ENCODE results near the gene REPS2. TPM values are rescaled to one million over a fixed set of nuclear protein-coding genes. Genes with fewer than 3 reads are reported as not detected.

The REPS2 gene
- total and polyA plus RNA-seq, 4 donors = 1.1 to 7.9 (median 4.0) TPM

GRCh38 chrX:17039826-17040225, 93.4 kb downstream of the REPS2 start:
- Histone ChIP-seq H3K4me1 (ENCODE audit: control insufficient read depth in 1 of 2, insufficient read depth in 2 of 2, low read length in 2 of 2) (no peaks in the 10 kb centered on the region), H3K36me3 (ENCODE audit: control insufficient read depth in 1 of 2, insufficient read depth in 2 of 2, low read length in 1 of 2) (no peaks in the 10 kb centered on the region), H3K27ac (ENCODE audit: low read depth in 1 of 2, low read length in 2 of 2) (no peak overlapping the region), H3K9me3 (ENCODE audit: control insufficient read depth, low read length) (no peaks in the 10 kb centered on the region), H3K27me3 (ENCODE audit: control insufficient read depth in 1 of 2, insufficient read depth in 2 of 2, low read length in 1 of 2) (no peaks in the 10 kb centered on the region), H3K4me3 (ENCODE audit: low read length in 2 of 2) (no peak overlapping the region)
- ATAC-seq (ENCODE audit: low FRiP score) (no peak), DNase-seq (no peak)
- intact Hi-C loops (cut with DNase I) = loop anchor here (5.0 kb wide), 2 partner anchors 38 to 148 kb away; no protein-coding TSS in a partner anchor
- 73 to 90% methylated on average over 1 of the region's 1 CpG for WGBS, 2 donors

GRCh38 chrX:17040711-17041110, 94.3 kb downstream of the REPS2 start:
- 61 to 95% methylated on average over 1 of the region's 1 CpG for WGBS, 2 donors
- Histone ChIP-seq H3K9me3 (ENCODE audit: control insufficient read depth, low read length) (no peaks in the 10 kb centered on the region), H3K27me3 (ENCODE audit: control insufficient read depth in 1 of 2, insufficient read depth in 2 of 2, low read length in 1 of 2) (no peaks in the 10 kb centered on the region), H3K4me3 (ENCODE audit: low read length in 2 of 2) (no peak overlapping the region), H3K36me3 (ENCODE audit: control insufficient read depth in 1 of 2, insufficient read depth in 2 of 2, low read length in 1 of 2) (no peaks in the 10 kb centered on the region), H3K4me1 (ENCODE audit: control insufficient read depth in 1 of 2, insufficient read depth in 2 of 2, low read length in 2 of 2) (no peaks in the 10 kb centered on the region), H3K27ac (ENCODE audit: low read depth in 1 of 2, low read length in 2 of 2) (no peak overlapping the region)
- ATAC-seq (ENCODE audit: low FRiP score) (no peak), DNase-seq (no peak)
- intact Hi-C loops (cut with DNase I) = loop anchor here (5.0 kb wide), 2 partner anchors 38 to 148 kb away; no protein-coding TSS in a partner anchor

GRCh38 chrX:17042037-17042436, 95.6 kb downstream of the REPS2 start:
- intact Hi-C loops (cut with DNase I) = loop anchor here (5.0 kb wide), 2 partner anchors 40 to 150 kb away; no protein-coding TSS in a partner anchor
- H3K4me1 ChIP-seq (ENCODE audit: control insufficient read depth in 1 of 2, insufficient read depth in 2 of 2, low read length in 2 of 2) = no peaks in the 10 kb centered on the region
- H3K27me3 ChIP-seq (ENCODE audit: control insufficient read depth in 1 of 2, insufficient read depth in 2 of 2, low read length in 1 of 2) = no peaks in the 10 kb centered on the region
- no peak for ATAC-seq (ENCODE audit: low FRiP score)
- no peak overlapping the region for H3K4me3 ChIP-seq (ENCODE audit: low read length in 2 of 2)
- no peaks in the 10 kb centered on the region for H3K36me3 ChIP-seq (ENCODE audit: control insufficient read depth in 1 of 2, insufficient read depth in 2 of 2, low read length in 1 of 2)
- H3K27ac ChIP-seq (ENCODE audit: low read depth in 1 of 2, low read length in 2 of 2) = no peak overlapping the region
- DNase-seq = no peak
- no peaks in the 10 kb centered on the region for H3K9me3 ChIP-seq (ENCODE audit: control insufficient read depth, low read length)

GRCh38 chrX:17046478-17047097, 100.1 kb downstream of the REPS2 start:
- intact Hi-C loops (cut with DNase I) = loop anchor here (1.0 to 5.0 kb wide), 2 partner anchors 163 to 219 kb away; no protein-coding TSS in a partner anchor
- Histone ChIP-seq H3K4me1 (ENCODE audit: control insufficient read depth in 1 of 2, insufficient read depth in 2 of 2, low read length in 2 of 2) (no peaks in the 10 kb centered on the region), H3K4me3 (ENCODE audit: low read length in 2 of 2) (no peak overlapping the region), H3K27me3 (ENCODE audit: control insufficient read depth in 1 of 2, insufficient read depth in 2 of 2, low read length in 1 of 2) (no peaks in the 10 kb centered on the region), H3K27ac (ENCODE audit: low read depth in 1 of 2, low read length in 2 of 2) (no peak overlapping the region), H3K36me3 (ENCODE audit: control insufficient read depth in 1 of 2, insufficient read depth in 2 of 2, low read length in 1 of 2) (no peaks in the 10 kb centered on the region), H3K9me3 (ENCODE audit: control insufficient read depth, low read length) (no peaks in the 10 kb centered on the region)
- peak; percentile 74 for ATAC-seq (ENCODE audit: low FRiP score)
- 7 to 12% methylated on average over 5 of the region's 5 CpGs for WGBS, 2 donors
- DNase-seq = peak in 1 of 2 donors; percentile 52

- no peaks in the 10 kb centered on the region for H3K4me1 ChIP-seq (ENCODE audit: control insufficient read depth in 1 of 2, insufficient read depth in 2 of 2, low read length in 2 of 2)
- intact Hi-C loops (cut with DNase I) = loop anchor here (5.0 kb wide), 1 partner anchor 220 kb away; no protein-coding TSS in a partner anchor
- H3K27ac ChIP-seq (ENCODE audit: low read depth in 1 of 2, low read length in 2 of 2) = no peak overlapping the region
- H3K4me3 ChIP-seq (ENCODE audit: low read length in 2 of 2) = no peak overlapping the region
- no peaks in the 10 kb centered on the region for H3K27me3 ChIP-seq (ENCODE audit: control insufficient read depth in 1 of 2, insufficient read depth in 2 of 2, low read length in 1 of 2)
- no peaks in the 10 kb centered on the region for H3K9me3 ChIP-seq (ENCODE audit: control insufficient read depth, low read length)
- no peak for DNase-seq
- WGBS, 2 donors = 62 to 74% methylated on average over 7 of the region's 7 CpGs
- no peaks in the 10 kb centered on the region for H3K36me3 ChIP-seq (ENCODE audit: control insufficient read depth in 1 of 2, insufficient read depth in 2 of 2, low read length in 1 of 2)
- no peak for ATAC-seq (ENCODE audit: low FRiP score)
Measured at GRCh38 chrX:17047224-17047623, 100.8 kb downstream of the REPS2 start.

GRCh38 chrX:17052210-17052609, 105.8 kb downstream of the REPS2 start:
- DNase-seq = no peak
- no peak for ATAC-seq (ENCODE audit: low FRiP score)
- Histone ChIP-seq H3K4me1 (ENCODE audit: control insufficient read depth in 1 of 2, insufficient read depth in 2 of 2, low read length in 2 of 2) (no peaks in the 10 kb centered on the region), H3K36me3 (ENCODE audit: control insufficient read depth in 1 of 2, insufficient read depth in 2 of 2, low read length in 1 of 2) (no peaks in the 10 kb centered on the region), H3K4me3 (ENCODE audit: low read length in 2 of 2) (no peak overlapping the region), H3K27me3 (ENCODE audit: control insufficient read depth in 1 of 2, insufficient read depth in 2 of 2, low read length in 1 of 2) (no peaks in the 10 kb centered on the region), H3K9me3 (ENCODE audit: control insufficient read depth, low read length) (no peaks in the 10 kb centered on the region), H3K27ac (ENCODE audit: low read depth in 1 of 2, low read length in 2 of 2) (no peak overlapping the region)
- intact Hi-C loops (cut with DNase I) = no loop called here

- Histone ChIP-seq H3K4me3 (ENCODE audit: low read length in 2 of 2) (no peak overlapping the region), H3K4me1 (ENCODE audit: control insufficient read depth in 1 of 2, insufficient read depth in 2 of 2, low read length in 2 of 2) (no peaks in the 10 kb centered on the region), H3K27me3 (ENCODE audit: control insufficient read depth in 1 of 2, insufficient read depth in 2 of 2, low read length in 1 of 2) (no peaks in the 10 kb centered on the region), H3K36me3 (ENCODE audit: control insufficient read depth in 1 of 2, insufficient read depth in 2 of 2, low read length in 1 of 2) (no peaks in the 10 kb centered on the region), H3K9me3 (ENCODE audit: control insufficient read depth, low read length) (no peaks in the 10 kb centered on the region), H3K27ac (ENCODE audit: low read depth in 1 of 2, low read length in 2 of 2) (no peak overlapping the region)
- ATAC-seq (ENCODE audit: low FRiP score) (no peak), DNase-seq (no peak)
- intact Hi-C loops (cut with DNase I) = no loop called here
- 20 to 41% methylated on average over 2 of the region's 2 CpGs for WGBS, 2 donors
Measured at GRCh38 chrX:17052793-17053192, 106.3 kb downstream of the REPS2 start.

GRCh38 chrX:17053502-17053901, 107.0 kb downstream of the REPS2 start:
- no peaks in the 10 kb centered on the region for H3K9me3 ChIP-seq (ENCODE audit: control insufficient read depth, low read length)
- WGBS, 2 donors = 57 to 66% methylated on average over 5 of the region's 5 CpGs
- DNase-seq (no peak), ATAC-seq (ENCODE audit: low FRiP score) (no peak)
- H3K4me1 ChIP-seq (ENCODE audit: control insufficient read depth in 1 of 2, insufficient read depth in 2 of 2, low read length in 2 of 2) = no peaks in the 10 kb centered on the region
- no peak overlapping the region for H3K4me3 ChIP-seq (ENCODE audit: low read length in 2 of 2)
- intact Hi-C loops (cut with DNase I) = no loop called here
- no peak overlapping the region for H3K27ac ChIP-seq (ENCODE audit: low read depth in 1 of 2, low read length in 2 of 2)
- H3K36me3 ChIP-seq (ENCODE audit: control insufficient read depth in 1 of 2, insufficient read depth in 2 of 2, low read length in 1 of 2) = no peaks in the 10 kb centered on the region
- H3K27me3 ChIP-seq (ENCODE audit: control insufficient read depth in 1 of 2, insufficient read depth in 2 of 2, low read length in 1 of 2) = no peaks in the 10 kb centered on the region

GRCh38 chrX:17056868-17057608, 110.6 kb downstream of the REPS2 start:
- intact Hi-C loops (cut with DNase I) = no loop called here
- no peaks in the 10 kb centered on the region for H3K27me3 ChIP-seq (ENCODE audit: control insufficient read depth in 1 of 2, insufficient read depth in 2 of 2, low read length in 1 of 2)
- no peaks in the 10 kb centered on the region for H3K9me3 ChIP-seq (ENCODE audit: control insufficient read depth, low read length)
- WGBS, 2 donors = 73 to 95% methylated on average over 2 of the region's 2 CpGs
- H3K4me1 ChIP-seq (ENCODE audit: control insufficient read depth in 1 of 2, insufficient read depth in 2 of 2, low read length in 2 of 2) = no peaks in the 10 kb centered on the region
- no peak for DNase-seq
- no peak overlapping the region for H3K27ac ChIP-seq (ENCODE audit: low read depth in 1 of 2, low read length in 2 of 2)
- no peak overlapping the region for H3K4me3 ChIP-seq (ENCODE audit: low read length in 2 of 2)
- ATAC-seq (ENCODE audit: low FRiP score) = no peak
- H3K36me3 ChIP-seq (ENCODE audit: control insufficient read depth in 1 of 2, insufficient read depth in 2 of 2, low read length in 1 of 2) = no peaks in the 10 kb centered on the region

All from aorta (tissue), 5 donors.